ENCODE data around the gene ICOSLG. TPM values are rescaled to one million over a fixed set of nuclear protein-coding genes. Genes with fewer than 3 reads are reported as not detected.
"Not testable (repeated sequence)": the region's sequence is repeated elsewhere in the genome, so short reads cannot be mapped to it uniquely, and the experiment has no call there.

Gene ICOSLG
- total and polyA plus RNA-seq, 2 of the 4 experiments (the other 2 are of a cell fraction), result under 0.01 to 0.09 TPM

- H3K4me2 ChIP-seq (ENCODE audit: low read depth, low read length); H2BK5ac ChIP-seq (ENCODE audit: low read depth, low read length, poor library complexity, severe bottlenecking); H3K27me3 ChIP-seq (ENCODE audit: control insufficient read depth, insufficient read depth, low read length); H3K23ac ChIP-seq (ENCODE audit: low read depth, low read length); H3K36me3 ChIP-seq (ENCODE audit: control insufficient read depth, insufficient read depth, low read length); H3K9me3 ChIP-seq (ENCODE audit: control insufficient read depth, insufficient read depth, low read length); intact Hi-C loops (cut with micrococcal nuclease); dilution Hi-C loops (cut with HindIII; ENCODE audit: low sequenced_read_pairs, unreplicated experiment); H3K4ac ChIP-seq (ENCODE audit: low read depth, low read length); H3K27ac ChIP-seq (ENCODE audit: insufficient read depth, low read length); H2BK15ac ChIP-seq (ENCODE audit: low read depth, low read length); H3K56ac ChIP-seq (ENCODE audit: extremely low read depth, insufficient read depth, low read length); H3K9me1 ChIP-seq (ENCODE audit: insufficient read depth, low read length); in situ Hi-C loops (cut with MboI; ENCODE audit: low sequenced_read_pairs); H4K8ac ChIP-seq (ENCODE audit: low read depth in 2 of 2, low read length in 2 of 2); H2BK120ac ChIP-seq (ENCODE audit: low read depth, low read length); DNase-seq; H4K20me1 ChIP-seq (ENCODE audit: insufficient read depth, low read length); POLR2A ChIA-PET (ENCODE audit: unreplicated experiment); H3K4me3 ChIP-seq (ENCODE audit: insufficient read depth, low read depth, low read length); BruUV-seq (replicated peaks); H4K5ac ChIP-seq (ENCODE audit: low read depth, low read length); H2AK5ac ChIP-seq (ENCODE audit: low read depth, low read length); H2AK9ac ChIP-seq (replicated peaks; ENCODE audit: low read depth, low read length, poor library complexity); H4K91ac ChIP-seq (ENCODE audit: insufficient read depth, low read depth, low read length); H3K9ac ChIP-seq (ENCODE audit: low read depth, low read length); H3K4me1 ChIP-seq (ENCODE audit: control insufficient read depth, insufficient read depth, low read length); H3K18ac ChIP-seq (ENCODE audit: low read depth, low read length); H2AFZ ChIP-seq (replicated peaks; ENCODE audit: low read length, poor library complexity); H3K79me1 ChIP-seq (ENCODE audit: low read depth in 1 of 2, low read length in 2 of 2); H2BK20ac ChIP-seq (ENCODE audit: low read depth, low read length); H3K14ac ChIP-seq (replicated peaks; ENCODE audit: low read depth, low read length); CTCF ChIA-PET: not testable (repeated sequence)
- WGBS, 2 experiments (ENCODE audit: extremely low coverage in 2 of 2, insufficient read length in 1 of 2), result no CpG with 5 or more reads among the region's 24 CpGs
- ATAC-seq (ENCODE audit: low read depth), result peak; percentile 28; the same call in 1 of the 2 replicates
Measured at GRCh38 chr21:44206187-44206586, 34.6 kb downstream of the ICOSLG start.

- POLR2A ChIA-PET (ENCODE audit: unreplicated experiment); in situ Hi-C loops (cut with MboI; ENCODE audit: low sequenced_read_pairs); H4K5ac ChIP-seq (ENCODE audit: low read depth, low read length); H2AFZ ChIP-seq (replicated peaks; ENCODE audit: low read length, poor library complexity); H2BK20ac ChIP-seq (ENCODE audit: low read depth, low read length); H3K4me1 ChIP-seq (ENCODE audit: control insufficient read depth, insufficient read depth, low read length); H3K14ac ChIP-seq (replicated peaks; ENCODE audit: low read depth, low read length); H2AK5ac ChIP-seq (ENCODE audit: low read depth, low read length); intact Hi-C loops (cut with micrococcal nuclease); H3K23ac ChIP-seq (ENCODE audit: low read depth, low read length); H3K18ac ChIP-seq (ENCODE audit: low read depth, low read length); H4K20me1 ChIP-seq (ENCODE audit: insufficient read depth, low read length); H3K9ac ChIP-seq (ENCODE audit: low read depth, low read length); H3K4me2 ChIP-seq (ENCODE audit: low read depth, low read length); dilution Hi-C loops (cut with HindIII; ENCODE audit: low sequenced_read_pairs, unreplicated experiment); H2BK120ac ChIP-seq (ENCODE audit: low read depth, low read length); H3K4me3 ChIP-seq (ENCODE audit: insufficient read depth, low read depth, low read length); CTCF ChIA-PET; H3K56ac ChIP-seq (ENCODE audit: extremely low read depth, insufficient read depth, low read length); H3K27ac ChIP-seq (ENCODE audit: insufficient read depth, low read length); H3K9me1 ChIP-seq (ENCODE audit: insufficient read depth, low read length); H4K91ac ChIP-seq (ENCODE audit: insufficient read depth, low read depth, low read length); DNase-seq; H2BK5ac ChIP-seq (ENCODE audit: low read depth, low read length, poor library complexity, severe bottlenecking); BruUV-seq (replicated peaks); H3K27me3 ChIP-seq (ENCODE audit: control insufficient read depth, insufficient read depth, low read length); H2BK15ac ChIP-seq (ENCODE audit: low read depth, low read length); H3K36me3 ChIP-seq (ENCODE audit: control insufficient read depth, insufficient read depth, low read length); H3K79me1 ChIP-seq (ENCODE audit: low read depth in 1 of 2, low read length in 2 of 2); H3K4ac ChIP-seq (ENCODE audit: low read depth, low read length); H3K9me3 ChIP-seq (ENCODE audit: control insufficient read depth, insufficient read depth, low read length); H2AK9ac ChIP-seq (replicated peaks; ENCODE audit: low read depth, low read length, poor library complexity); H4K8ac ChIP-seq (ENCODE audit: low read depth in 2 of 2, low read length in 2 of 2): not testable (repeated sequence)
- no CpG with 5 or more reads among the region's 30 CpGs for WGBS, 2 experiments (ENCODE audit: extremely low coverage in 2 of 2, insufficient read length in 1 of 2)
- peak; percentile 51 for ATAC-seq (ENCODE audit: low read depth)
Measured at GRCh38 chr21:44202590-44203299, 38.0 kb downstream of the ICOSLG start.

Measured in IMR-90 (cell line).